ENCODE results near the gene NRIP1. TPM values are rescaled to one million over a fixed set of nuclear protein-coding genes. Genes with fewer than 3 reads are reported as not detected.

Gene NRIP1
- total RNA-seq, 4 donors from 2014 or later = 38.5 to 63.7 (median 55.6) TPM

DNA sequence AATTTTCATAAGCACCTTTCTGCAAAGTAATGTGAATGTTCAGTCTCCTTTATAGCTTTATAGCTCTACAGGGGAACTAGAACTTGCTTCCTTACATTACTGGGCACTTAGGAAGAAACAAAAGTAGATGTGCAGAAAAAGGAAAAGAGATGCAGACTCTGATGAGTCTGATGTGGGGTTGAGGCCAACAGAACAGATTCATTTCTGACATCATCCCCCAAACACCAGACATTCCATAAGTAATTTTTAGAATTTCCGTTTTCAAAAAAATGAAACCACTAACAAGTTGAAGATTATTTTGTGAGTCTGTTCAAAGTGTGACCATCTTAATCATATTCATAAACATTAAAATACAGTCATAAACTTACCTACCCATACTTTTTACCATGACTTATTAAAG is 96.0 kb downstream of the NRIP1 start:
- H3K27me3 ChIP-seq = no peaks in the 10 kb centered on the region
- intact Hi-C loops (cut with DNase I; ENCODE audit: low total_unique reads) = no loop called here
- DNase-seq = no peak
- TF ChIP-seq EP300 (IDR thresholded peaks at IDR 0.05; ENCODE audit: low read depth) = no peak
- TF ChIP-seq, protein P1, sequence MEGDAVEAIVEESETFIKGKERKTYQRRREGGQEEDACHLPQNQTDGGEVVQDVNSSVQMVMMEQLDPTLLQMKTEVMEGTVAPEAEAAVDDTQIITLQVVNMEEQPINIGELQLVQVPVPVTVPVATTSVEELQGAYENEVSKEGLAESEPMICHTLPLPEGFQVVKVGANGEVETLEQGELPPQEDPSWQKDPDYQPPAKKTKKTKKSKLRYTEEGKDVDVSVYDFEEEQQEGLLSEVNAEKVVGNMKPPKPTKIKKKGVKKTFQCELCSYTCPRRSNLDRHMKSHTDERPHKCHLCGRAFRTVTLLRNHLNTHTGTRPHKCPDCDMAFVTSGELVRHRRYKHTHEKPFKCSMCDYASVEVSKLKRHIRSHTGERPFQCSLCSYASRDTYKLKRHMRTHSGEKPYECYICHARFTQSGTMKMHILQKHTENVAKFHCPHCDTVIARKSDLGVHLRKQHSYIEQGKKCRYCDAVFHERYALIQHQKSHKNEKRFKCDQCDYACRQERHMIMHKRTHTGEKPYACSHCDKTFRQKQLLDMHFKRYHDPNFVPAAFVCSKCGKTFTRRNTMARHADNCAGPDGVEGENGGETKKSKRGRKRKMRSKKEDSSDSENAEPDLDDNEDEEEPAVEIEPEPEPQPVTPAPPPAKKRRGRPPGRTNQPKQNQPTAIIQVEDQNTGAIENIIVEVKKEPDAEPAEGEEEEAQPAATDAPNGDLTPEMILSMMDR (IDR thresholded peaks at IDR 0.05) = no peak
- TF ChIP-seq POLR2AphosphoS5 (IDR thresholded peaks at IDR 0.05) = no peak
- no peak for TF ChIP-seq POLR2A (IDR thresholded peaks at IDR 0.05)
- H3K36me3 ChIP-seq = peaks cover 0 to 21% (median 9%) of the 10 kb centered on the region in 4 donors
- no peak overlapping the region for H3K4me3 ChIP-seq
- no peaks in the 10 kb centered on the region for H3K9me3 ChIP-seq
- no peaks in the 10 kb centered on the region for H3K4me1 ChIP-seq
- H3K27ac ChIP-seq = no peak overlapping the region
- in situ Hi-C loops (cut with MboI; ENCODE audit: low pct_ligation_motif_present in 1 of 4, low pct_unique_long_range_greater_than_20kb in 1 of 4, low sequenced_read_pairs in 3 of 4) = no loop called here
- 56 to 84% methylated on average over 1 of the region's 1 CpG for WGBS, 2 donors (ENCODE audit: low coverage in 1 of 2)

DNA sequence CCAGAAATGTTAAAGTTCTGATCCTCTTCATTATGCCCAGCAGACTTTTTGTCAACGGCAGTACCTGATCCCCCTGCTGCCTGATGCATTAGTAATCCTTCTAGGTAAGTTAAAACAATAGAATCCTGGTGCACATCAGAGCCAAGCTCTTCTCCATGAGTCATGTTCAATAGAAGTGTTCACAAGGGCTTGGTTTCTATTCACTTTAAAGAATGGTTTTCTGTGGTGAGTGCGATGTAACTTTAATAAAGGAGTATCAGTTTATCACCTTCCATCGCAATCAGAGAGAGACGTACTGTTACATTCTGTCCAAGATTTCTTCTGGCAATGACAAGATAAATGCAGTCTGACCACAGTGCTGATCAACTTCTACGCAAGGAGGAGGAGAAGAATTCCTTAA is 96.8 kb downstream of the NRIP1 start:
- DNase-seq = no peak
- Histone ChIP-seq H3K27ac (no peak overlapping the region), H3K27me3 (no peaks in the 10 kb centered on the region), H3K9me3 (no peaks in the 10 kb centered on the region), H3K4me1 (no peaks in the 10 kb centered on the region), H3K36me3 (peaks cover 0 to 23% (median 10%) of the 10 kb centered on the region in 4 donors), H3K4me3 (no peak overlapping the region)
- TF ChIP-seq POLR2AphosphoS5 (IDR thresholded peaks at IDR 0.05) = no peak
- no peak for TF ChIP-seq EP300 (IDR thresholded peaks at IDR 0.05; ENCODE audit: low read depth)
- TF ChIP-seq, protein P1 (IDR thresholded peaks at IDR 0.05) = no peak
- TF ChIP-seq POLR2A (IDR thresholded peaks at IDR 0.05) = no peak
- WGBS, 2 donors (ENCODE audit: low coverage in 1 of 2) = 87 to 96% methylated on average over 5 of the region's 5 CpGs
- intact Hi-C loops (cut with DNase I; ENCODE audit: low total_unique reads) (no loop called here), in situ Hi-C loops (cut with MboI; ENCODE audit: low pct_ligation_motif_present in 1 of 4, low pct_unique_long_range_greater_than_20kb in 1 of 4, low sequenced_read_pairs in 3 of 4) (no loop called here)

DNA sequence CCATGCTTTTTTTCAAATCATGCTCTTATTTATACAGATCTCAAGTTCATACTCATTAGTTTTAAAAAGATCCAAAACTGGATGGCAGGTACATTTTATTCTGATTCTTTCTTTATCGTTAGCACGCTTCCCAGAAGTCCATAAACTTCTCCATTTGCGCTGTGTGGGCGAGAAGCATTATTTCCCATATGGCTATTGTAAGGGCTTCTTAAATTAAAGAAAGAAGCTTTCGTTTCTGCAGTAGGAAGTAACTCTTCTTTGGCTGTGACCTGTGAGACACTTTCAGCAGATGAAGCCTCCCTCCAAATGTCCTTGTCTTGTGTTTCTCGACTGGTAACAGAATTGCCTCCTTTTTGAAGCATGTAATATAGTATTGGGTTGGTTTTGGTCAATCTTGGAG is 100.2 kb downstream of the NRIP1 start:
- in situ Hi-C loops (cut with MboI; ENCODE audit: low pct_ligation_motif_present in 1 of 4, low pct_unique_long_range_greater_than_20kb in 1 of 4, low sequenced_read_pairs in 3 of 4) = no loop called here
- WGBS, 2 donors (ENCODE audit: low coverage in 1 of 2) = 88 to 94% methylated on average over 6 of the region's 6 CpGs
- H3K9me3 ChIP-seq = no peaks in the 10 kb centered on the region
- H3K27me3 ChIP-seq = no peaks in the 10 kb centered on the region
- TF ChIP-seq POLR2AphosphoS5 (IDR thresholded peaks at IDR 0.05) (no peak), POLR2A (IDR thresholded peaks at IDR 0.05) (no peak), EP300 (IDR thresholded peaks at IDR 0.05; ENCODE audit: low read depth) (no peak)
- TF ChIP-seq, protein P1 (IDR thresholded peaks at IDR 0.05) = no peak
- no peak for DNase-seq
- no peak overlapping the region for H3K27ac ChIP-seq
- intact Hi-C loops (cut with DNase I; ENCODE audit: low total_unique reads) = no loop called here
- no peak overlapping the region for H3K4me3 ChIP-seq
- H3K4me1 ChIP-seq = no peaks in the 10 kb centered on the region
- H3K36me3 ChIP-seq = peaks cover 0 to 23% (median 10%) of the 10 kb centered on the region in 4 donors

DNA sequence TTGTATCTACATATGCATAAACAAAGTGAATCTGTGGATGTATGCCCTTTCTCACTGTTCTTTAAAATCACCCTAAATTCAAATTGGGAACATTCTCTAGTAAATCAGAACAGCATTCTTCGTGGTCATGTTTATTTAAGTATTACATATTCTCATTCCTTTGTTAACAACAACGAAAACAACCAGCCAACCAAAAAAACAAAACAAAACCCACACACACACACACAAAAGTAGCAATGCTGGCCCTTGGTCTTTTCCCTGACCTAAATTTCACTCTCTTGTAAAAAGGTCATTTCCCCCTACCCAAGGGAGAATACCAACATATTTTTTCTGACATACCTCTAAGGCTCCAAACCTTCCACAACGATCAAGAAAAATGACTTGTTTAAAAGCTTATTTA is 102.6 kb downstream of the NRIP1 start:
- no peaks in the 10 kb centered on the region for H3K4me1 ChIP-seq
- no peak for DNase-seq
- in situ Hi-C loops (cut with MboI; ENCODE audit: low pct_ligation_motif_present in 1 of 4, low pct_unique_long_range_greater_than_20kb in 1 of 4, low sequenced_read_pairs in 3 of 4) = no loop called here
- H3K9me3 ChIP-seq = no peaks in the 10 kb centered on the region
- 62 to 66% methylated on average over 3 of the region's 3 CpGs for WGBS, 2 donors (ENCODE audit: low coverage in 1 of 2)
- H3K27me3 ChIP-seq = no peaks in the 10 kb centered on the region
- peaks cover 0 to 13% (median 5%) of the 10 kb centered on the region in 4 donors for H3K36me3 ChIP-seq
- no peak overlapping the region for H3K4me3 ChIP-seq
- TF ChIP-seq POLR2AphosphoS5 (IDR thresholded peaks at IDR 0.05) (no peak), EP300 (IDR thresholded peaks at IDR 0.05; ENCODE audit: low read depth) (no peak), POLR2A (IDR thresholded peaks at IDR 0.05) (no peak)
- TF ChIP-seq, protein P1 (IDR thresholded peaks at IDR 0.05) = no peak
- no peak overlapping the region for H3K27ac ChIP-seq
- intact Hi-C loops (cut with DNase I; ENCODE audit: low total_unique reads) = no loop called here

All from transverse colon (tissue), 4 donors.